ENCODE results near the gene CTDSPL2. TPM values are rescaled to one million over a fixed set of nuclear protein-coding genes. Genes with fewer than 3 reads are reported as not detected.

Gene CTDSPL2
- total and polyA plus RNA-seq, 2 experiments from 2014 or later = 23.4 to 46.6 TPM

DNA sequence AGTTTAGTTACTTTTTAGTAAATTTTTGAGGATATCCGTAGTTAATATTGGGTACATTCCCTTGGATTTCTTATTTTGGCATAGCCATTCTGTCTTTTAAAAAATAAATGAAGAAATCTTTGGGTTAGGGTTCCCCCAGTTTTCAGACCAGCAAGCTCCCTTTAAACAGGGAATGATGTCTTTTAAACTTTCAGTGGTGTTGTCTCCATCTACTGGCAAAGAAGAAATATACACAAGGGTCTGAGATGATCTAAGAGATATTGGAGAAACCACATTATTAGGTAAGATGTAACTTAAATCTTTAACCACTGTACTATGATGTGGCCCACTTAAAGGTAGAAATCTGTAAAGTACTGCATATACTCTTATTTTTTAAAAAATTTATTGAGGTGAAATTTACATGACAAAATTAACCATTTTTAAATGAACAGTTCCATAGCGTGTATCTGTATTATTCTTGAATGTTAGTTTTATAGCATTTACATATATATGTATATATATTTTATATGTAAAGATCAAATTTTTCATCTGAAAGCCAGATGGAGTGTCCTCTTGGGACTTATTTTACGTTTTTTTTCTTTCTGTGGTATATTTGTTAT is 74.4 kb downstream of the CTDSPL2 start:
- TF ChIP-seq, protein P1, sequence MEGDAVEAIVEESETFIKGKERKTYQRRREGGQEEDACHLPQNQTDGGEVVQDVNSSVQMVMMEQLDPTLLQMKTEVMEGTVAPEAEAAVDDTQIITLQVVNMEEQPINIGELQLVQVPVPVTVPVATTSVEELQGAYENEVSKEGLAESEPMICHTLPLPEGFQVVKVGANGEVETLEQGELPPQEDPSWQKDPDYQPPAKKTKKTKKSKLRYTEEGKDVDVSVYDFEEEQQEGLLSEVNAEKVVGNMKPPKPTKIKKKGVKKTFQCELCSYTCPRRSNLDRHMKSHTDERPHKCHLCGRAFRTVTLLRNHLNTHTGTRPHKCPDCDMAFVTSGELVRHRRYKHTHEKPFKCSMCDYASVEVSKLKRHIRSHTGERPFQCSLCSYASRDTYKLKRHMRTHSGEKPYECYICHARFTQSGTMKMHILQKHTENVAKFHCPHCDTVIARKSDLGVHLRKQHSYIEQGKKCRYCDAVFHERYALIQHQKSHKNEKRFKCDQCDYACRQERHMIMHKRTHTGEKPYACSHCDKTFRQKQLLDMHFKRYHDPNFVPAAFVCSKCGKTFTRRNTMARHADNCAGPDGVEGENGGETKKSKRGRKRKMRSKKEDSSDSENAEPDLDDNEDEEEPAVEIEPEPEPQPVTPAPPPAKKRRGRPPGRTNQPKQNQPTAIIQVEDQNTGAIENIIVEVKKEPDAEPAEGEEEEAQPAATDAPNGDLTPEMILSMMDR (IDR thresholded peaks at IDR 0.05; ENCODE audit: low read depth, low read length) = peak; percentile 61
- peak; percentile 18 to 62 for DNase-seq (ENCODE audit: low read depth in 1 of 2, low spot score in 1 of 2)
- no peak overlapping the region for H3K4me3 ChIP-seq
- H3K4me1 ChIP-seq (ENCODE audit: low read depth) = no peaks in the 10 kb centered on the region
- H3K27me3 ChIP-seq = no peaks in the 10 kb centered on the region
- no peak overlapping the region for H3K27ac ChIP-seq
- peaks cover 44% of the 10 kb centered on the region for H3K36me3 ChIP-seq
- no peaks in the 10 kb centered on the region for H3K9me3 ChIP-seq (ENCODE audit: low read depth)

DNA sequence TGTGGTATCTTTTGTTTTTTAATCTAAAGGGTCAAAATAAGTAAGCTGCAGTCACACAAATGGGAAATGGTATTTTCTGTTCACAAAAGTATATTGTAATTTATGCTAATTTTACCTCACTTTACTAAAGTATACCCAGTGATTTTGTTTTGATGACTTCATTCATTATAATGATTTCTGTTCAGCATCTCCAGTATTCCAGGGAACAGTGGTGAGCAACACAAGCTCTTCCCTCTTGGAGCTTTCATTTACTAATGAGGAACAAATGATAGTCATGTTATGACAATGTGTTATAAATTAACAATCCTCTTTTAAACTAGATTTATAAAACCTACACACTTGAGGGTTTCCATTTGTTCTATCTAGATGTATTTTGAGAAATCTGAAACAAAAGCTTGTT is 89.0 kb downstream of the CTDSPL2 start:
- TF ChIP-seq, protein P1 (IDR thresholded peaks at IDR 0.05; ENCODE audit: low read depth, low read length) = no peak
- no peaks in the 10 kb centered on the region for H3K27me3 ChIP-seq
- H3K36me3 ChIP-seq = peaks cover 42% of the 10 kb centered on the region

GRCh38 chr15:44519537-44519936 is 92.1 kb downstream of the CTDSPL2 start:
- no peaks in the 10 kb centered on the region for H3K9me3 ChIP-seq (ENCODE audit: low read depth)
- TF ChIP-seq, protein P1 (IDR thresholded peaks at IDR 0.05; ENCODE audit: low read depth, low read length) = no peak
- no peak overlapping the region for H3K4me3 ChIP-seq
- no peaks in the 10 kb centered on the region for H3K27me3 ChIP-seq
- no peak for DNase-seq (ENCODE audit: low read depth in 1 of 2, low spot score in 1 of 2)
- no peaks in the 10 kb centered on the region for H3K4me1 ChIP-seq (ENCODE audit: low read depth)
- no peak overlapping the region for H3K27ac ChIP-seq
- peaks cover 57% of the 10 kb centered on the region for H3K36me3 ChIP-seq

More for the DNA sequence above, 89.0 kb downstream of the CTDSPL2 start:
- Histone ChIP-seq H3K4me1 (ENCODE audit: low read depth) (no peaks in the 10 kb centered on the region), H3K9me3 (ENCODE audit: low read depth) (no peaks in the 10 kb centered on the region), H3K4me3 (no peak overlapping the region), H3K27ac (no peak overlapping the region)
- DNase-seq (ENCODE audit: low read depth in 1 of 2, low spot score in 1 of 2) = no peak

DNA sequence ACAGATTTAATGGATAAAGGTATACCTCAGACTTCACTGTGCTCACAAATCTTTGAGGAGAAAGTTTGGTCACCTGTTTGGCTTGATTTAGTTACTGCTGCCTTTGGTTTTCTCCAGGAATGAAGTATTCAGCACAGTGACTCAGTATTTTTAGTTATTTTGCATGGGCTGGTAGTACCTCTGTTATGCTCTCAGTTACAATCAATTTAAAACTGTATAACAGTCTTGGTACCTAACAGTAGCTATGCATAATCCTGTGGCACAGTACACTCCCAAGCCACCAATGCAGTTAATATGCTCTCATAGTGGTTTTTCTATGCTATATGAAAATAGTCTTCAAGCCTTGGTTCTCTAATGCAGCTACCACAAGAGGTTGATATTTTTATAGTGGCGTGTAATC is 97.6 kb downstream of the CTDSPL2 start:
- Histone ChIP-seq H3K4me1 (ENCODE audit: low read depth) (no peaks in the 10 kb centered on the region), H3K27ac (no peak overlapping the region), H3K4me3 (no peak overlapping the region), H3K27me3 (no peaks in the 10 kb centered on the region), H3K36me3 (peaks cover 39% of the 10 kb centered on the region), H3K9me3 (ENCODE audit: low read depth) (no peaks in the 10 kb centered on the region)
- TF ChIP-seq, protein P1 (IDR thresholded peaks at IDR 0.05; ENCODE audit: low read depth, low read length) = no peak
- DNase-seq (ENCODE audit: low read depth in 1 of 2, low spot score in 1 of 2) = no peak

- no peaks in the 10 kb centered on the region for H3K4me1 ChIP-seq (ENCODE audit: low read depth)
- no peak for DNase-seq (ENCODE audit: low read depth in 1 of 2, low spot score in 1 of 2)
- peaks cover 25% of the 10 kb centered on the region for H3K36me3 ChIP-seq
- no peak overlapping the region for H3K27ac ChIP-seq
- H3K9me3 ChIP-seq (ENCODE audit: low read depth) = no peaks in the 10 kb centered on the region
- TF ChIP-seq, protein P1 (IDR thresholded peaks at IDR 0.05; ENCODE audit: low read depth, low read length) = no peak
- H3K27me3 ChIP-seq = no peaks in the 10 kb centered on the region
- H3K4me3 ChIP-seq = no peak overlapping the region
Observed at GRCh38 chr15:44527241-44527640, 99.8 kb downstream of the CTDSPL2 start.
